ENCODE measurements around the gene MIEF2.

Gene MIEF2

DNA sequence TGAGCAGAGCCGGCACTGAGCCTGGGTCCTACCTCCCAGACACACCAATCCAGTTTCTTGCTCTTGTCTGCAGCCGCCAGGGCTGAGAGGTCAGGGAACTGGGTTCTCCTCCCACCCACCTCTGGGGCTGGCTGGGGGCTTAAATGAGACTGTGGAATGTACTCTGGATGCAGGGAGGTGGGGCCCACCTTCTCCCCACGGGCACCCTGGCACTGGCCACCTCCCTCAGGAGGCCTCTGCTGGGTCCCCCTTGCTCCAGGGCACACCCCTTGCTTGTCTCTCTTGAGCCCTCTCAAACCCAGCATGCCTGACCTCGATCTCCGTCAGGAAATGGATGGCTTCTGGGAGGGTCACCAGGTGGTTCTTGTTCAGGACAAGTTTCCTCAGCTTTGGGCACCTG lies 8.3 kb upstream of the MIEF2 start:
- no peaks in the 10 kb centered on the region for H3F3A ChIP-seq (ENCODE audit: insufficient read depth, low read length)
- TF ChIP-seq EZH2 (IDR thresholded peaks at IDR 0.05; ENCODE audit: borderline replicate concordance, low read length) = no peak
- TF ChIP-seq, protein P1, sequence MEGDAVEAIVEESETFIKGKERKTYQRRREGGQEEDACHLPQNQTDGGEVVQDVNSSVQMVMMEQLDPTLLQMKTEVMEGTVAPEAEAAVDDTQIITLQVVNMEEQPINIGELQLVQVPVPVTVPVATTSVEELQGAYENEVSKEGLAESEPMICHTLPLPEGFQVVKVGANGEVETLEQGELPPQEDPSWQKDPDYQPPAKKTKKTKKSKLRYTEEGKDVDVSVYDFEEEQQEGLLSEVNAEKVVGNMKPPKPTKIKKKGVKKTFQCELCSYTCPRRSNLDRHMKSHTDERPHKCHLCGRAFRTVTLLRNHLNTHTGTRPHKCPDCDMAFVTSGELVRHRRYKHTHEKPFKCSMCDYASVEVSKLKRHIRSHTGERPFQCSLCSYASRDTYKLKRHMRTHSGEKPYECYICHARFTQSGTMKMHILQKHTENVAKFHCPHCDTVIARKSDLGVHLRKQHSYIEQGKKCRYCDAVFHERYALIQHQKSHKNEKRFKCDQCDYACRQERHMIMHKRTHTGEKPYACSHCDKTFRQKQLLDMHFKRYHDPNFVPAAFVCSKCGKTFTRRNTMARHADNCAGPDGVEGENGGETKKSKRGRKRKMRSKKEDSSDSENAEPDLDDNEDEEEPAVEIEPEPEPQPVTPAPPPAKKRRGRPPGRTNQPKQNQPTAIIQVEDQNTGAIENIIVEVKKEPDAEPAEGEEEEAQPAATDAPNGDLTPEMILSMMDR (IDR thresholded peaks at IDR 0.05; ENCODE audit: low read length) = no peak
- H3K36me3 ChIP-seq (ENCODE audit: insufficient read depth, low read length) = peaks cover 67% of the 10 kb centered on the region; the same call in 1 of the 2 replicates
- H3K9ac ChIP-seq (ENCODE audit: low read length) = no peak overlapping the region
- no peaks in the 10 kb centered on the region for H4K20me1 ChIP-seq (ENCODE audit: insufficient read depth, low read length)
- H3K79me2 ChIP-seq (ENCODE audit: insufficient read depth, low read length) = no peaks in the 10 kb centered on the region
- no peak overlapping the region for H2AFZ ChIP-seq (ENCODE audit: low read length)
- H3K4me2 ChIP-seq (ENCODE audit: low read length) = no peak overlapping the region
- H3K27ac ChIP-seq (ENCODE audit: low read depth, low read length, poor library complexity, severe bottlenecking) = no peak overlapping the region
- no peaks in the 10 kb centered on the region for H3K9me2 ChIP-seq (ENCODE audit: low read depth, low read length)
- no peaks in the 10 kb centered on the region for H3K27me3 ChIP-seq (ENCODE audit: insufficient read depth, low read length)
- H3K4me3 ChIP-seq (ENCODE audit: low read depth, low read length, poor library complexity, severe bottlenecking) = no peak overlapping the region
- peaks cover 4% of the 10 kb centered on the region for H3K4me1 ChIP-seq (ENCODE audit: insufficient read depth, low read length, severe bottlenecking)
- H3K9me3 ChIP-seq (ENCODE audit: low read length) = no peaks in the 10 kb centered on the region

DNA sequence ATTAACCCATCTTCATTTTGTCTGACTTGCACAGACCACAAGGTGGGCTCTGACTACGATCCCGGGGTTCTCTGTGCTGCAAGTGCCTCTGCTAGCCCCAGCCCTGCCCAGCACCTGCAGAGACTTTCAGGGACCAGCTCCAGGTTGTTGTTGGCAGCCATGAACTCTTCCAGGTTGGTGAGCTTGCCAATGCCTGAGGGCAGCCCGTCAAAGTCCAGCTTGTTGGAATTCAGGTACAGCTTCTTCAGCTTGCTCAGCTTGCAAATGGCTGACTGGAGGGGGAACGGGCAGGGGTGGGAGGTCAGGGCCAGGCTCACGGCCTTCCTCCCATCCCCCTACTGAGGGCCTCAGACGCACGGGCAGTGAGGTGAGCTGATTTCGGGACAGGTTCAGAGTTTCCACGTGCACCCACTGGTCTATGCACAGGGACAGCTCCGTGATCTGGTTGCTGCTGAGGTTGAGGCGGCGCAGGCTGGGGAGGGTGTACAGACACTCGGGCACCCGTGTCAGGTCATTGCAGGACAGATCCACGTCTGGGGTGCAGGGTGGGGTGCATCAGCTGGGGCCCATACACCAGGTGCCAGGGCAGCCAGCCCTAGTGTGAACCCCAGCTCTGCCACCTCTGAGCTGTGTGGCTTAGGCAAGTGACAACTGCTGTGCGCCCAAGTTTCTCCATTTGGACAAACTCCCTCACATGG lies 7.1 kb upstream of the MIEF2 start:
- H3K36me3 ChIP-seq (ENCODE audit: insufficient read depth, low read length) = peaks cover 58% of the 10 kb centered on the region; the same call in 1 of the 2 replicates

DNA sequence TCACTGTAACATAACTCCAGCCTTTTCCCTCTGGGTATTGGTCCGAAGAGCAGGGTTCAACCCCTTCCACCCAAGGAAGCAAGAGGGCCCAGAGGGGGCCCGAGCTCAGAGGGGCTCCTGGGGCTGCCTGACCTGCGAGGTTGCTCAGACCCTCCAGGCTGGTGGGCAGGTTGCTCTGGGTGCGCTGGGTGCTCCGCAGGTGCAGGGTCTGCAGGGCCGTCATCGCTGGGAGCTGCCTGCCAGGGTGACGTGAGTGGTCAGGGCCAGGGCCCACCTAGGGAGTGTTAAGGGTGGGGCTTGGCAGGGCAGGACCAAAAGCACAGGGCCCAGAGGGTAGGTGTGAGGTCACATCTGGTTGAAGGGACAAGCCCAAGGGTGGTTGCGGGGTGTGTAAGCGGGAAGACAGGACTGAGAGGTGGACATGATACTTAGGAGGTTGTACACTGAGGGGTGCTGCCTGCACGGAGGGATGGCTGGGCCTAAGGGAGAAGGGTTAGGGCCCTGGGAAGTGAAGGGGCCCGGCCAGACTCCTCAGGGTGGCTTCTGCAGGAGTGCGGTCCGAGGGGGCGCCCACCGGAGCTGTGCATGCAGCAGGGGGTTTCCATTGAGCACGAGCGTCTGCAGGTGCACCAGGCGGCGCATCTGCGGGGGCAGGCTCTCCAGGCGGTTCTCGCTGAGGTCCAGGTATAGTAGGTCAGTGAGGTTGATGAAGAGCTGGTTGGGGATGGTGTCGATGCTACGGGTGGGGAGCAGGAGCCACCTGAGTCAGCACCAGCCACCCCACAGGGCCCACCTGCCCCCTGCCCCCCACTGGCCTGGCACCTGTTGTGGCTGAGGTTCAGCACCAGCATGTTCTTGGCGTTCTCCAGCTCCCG lies 6.3 kb upstream of the MIEF2 start:
- Histone ChIP-seq H3K27ac (ENCODE audit: low read depth, low read length, poor library complexity, severe bottlenecking) (no peak overlapping the region), H3K36me3 (ENCODE audit: insufficient read depth, low read length) (peaks cover 50% of the 10 kb centered on the region; the same call in 1 of the 2 replicates), H3K4me3 (ENCODE audit: low read depth, low read length, poor library complexity, severe bottlenecking) (no peak overlapping the region), H3K9me3 (ENCODE audit: low read length) (no peaks in the 10 kb centered on the region), H4K20me1 (ENCODE audit: insufficient read depth, low read length) (no peaks in the 10 kb centered on the region), H3K4me1 (ENCODE audit: insufficient read depth, low read length, severe bottlenecking) (peaks cover 15% of the 10 kb centered on the region), H3F3A (ENCODE audit: insufficient read depth, low read length) (no peaks in the 10 kb centered on the region), H3K27me3 (ENCODE audit: insufficient read depth, low read length) (no peaks in the 10 kb centered on the region), H3K79me2 (ENCODE audit: insufficient read depth, low read length) (no peaks in the 10 kb centered on the region), H3K9ac (ENCODE audit: low read length) (no peak overlapping the region), H3K9me2 (ENCODE audit: low read depth, low read length) (no peaks in the 10 kb centered on the region), H3K4me2 (ENCODE audit: low read length) (no peak overlapping the region), H2AFZ (ENCODE audit: low read length) (no peak overlapping the region)
- no peak for TF ChIP-seq EZH2 (IDR thresholded peaks at IDR 0.05; ENCODE audit: borderline replicate concordance, low read length)
- TF ChIP-seq, protein P1 (IDR thresholded peaks at IDR 0.05; ENCODE audit: low read length) = no peak

More for the DNA sequence above, 7.1 kb upstream of the MIEF2 start:
- H3K27me3 ChIP-seq (ENCODE audit: insufficient read depth, low read length) = no peaks in the 10 kb centered on the region
- no peaks in the 10 kb centered on the region for H3K79me2 ChIP-seq (ENCODE audit: insufficient read depth, low read length)
- H2AFZ ChIP-seq (ENCODE audit: low read length) = no peak overlapping the region
- H3K4me3 ChIP-seq (ENCODE audit: low read depth, low read length, poor library complexity, severe bottlenecking) = no peak overlapping the region
- no peaks in the 10 kb centered on the region for H4K20me1 ChIP-seq (ENCODE audit: insufficient read depth, low read length)
- no peaks in the 10 kb centered on the region for H3K9me3 ChIP-seq (ENCODE audit: low read length)
- no peaks in the 10 kb centered on the region for H3K9me2 ChIP-seq (ENCODE audit: low read depth, low read length)
- no peak overlapping the region for H3K27ac ChIP-seq (ENCODE audit: low read depth, low read length, poor library complexity, severe bottlenecking)
- TF ChIP-seq, protein P1 (IDR thresholded peaks at IDR 0.05; ENCODE audit: low read length) = no peak
- no peak for TF ChIP-seq EZH2 (IDR thresholded peaks at IDR 0.05; ENCODE audit: borderline replicate concordance, low read length)
- H3K4me2 ChIP-seq (ENCODE audit: low read length) = no peak overlapping the region
- no peaks in the 10 kb centered on the region for H3F3A ChIP-seq (ENCODE audit: insufficient read depth, low read length)
- no peak overlapping the region for H3K9ac ChIP-seq (ENCODE audit: low read length)
- H3K4me1 ChIP-seq (ENCODE audit: insufficient read depth, low read length, severe bottlenecking) = peaks cover 10% of the 10 kb centered on the region

All from OCI-LY1 (cell line).